HG03066 (cell line): ENCODE data around the gene CCDC92.

Source experiments
- ATAC-seq: cut with Tn5 transposase; IDR thresholded peaks from one replicate; pipeline ENCODE4 v1.9.1; 2021; ENCODE audit warnings: low read depth; ENCODE audit not compliant: unreplicated experiment

The CCDC92 gene

DNA sequence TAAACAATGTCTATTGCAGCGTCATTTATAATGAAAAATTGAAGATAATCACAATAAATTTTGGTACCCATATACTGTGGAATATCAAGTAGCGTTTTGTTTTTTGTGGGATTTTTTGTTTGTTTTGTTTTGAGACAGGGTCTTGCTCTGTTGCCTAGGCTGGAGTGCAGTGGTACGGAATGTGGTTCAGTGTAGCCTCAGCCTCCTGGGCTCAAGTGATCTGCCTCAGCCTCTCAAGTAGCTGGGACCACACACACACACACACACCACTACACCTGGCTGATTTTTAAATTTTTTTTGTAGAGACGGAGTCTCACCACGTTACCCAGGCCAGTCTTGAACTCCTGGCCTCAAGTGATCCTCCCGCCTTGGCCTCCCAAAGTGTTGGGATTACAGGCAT lies 6.9 kb upstream of the CCDC92 start:
- ATAC-seq: no peak

DNA sequence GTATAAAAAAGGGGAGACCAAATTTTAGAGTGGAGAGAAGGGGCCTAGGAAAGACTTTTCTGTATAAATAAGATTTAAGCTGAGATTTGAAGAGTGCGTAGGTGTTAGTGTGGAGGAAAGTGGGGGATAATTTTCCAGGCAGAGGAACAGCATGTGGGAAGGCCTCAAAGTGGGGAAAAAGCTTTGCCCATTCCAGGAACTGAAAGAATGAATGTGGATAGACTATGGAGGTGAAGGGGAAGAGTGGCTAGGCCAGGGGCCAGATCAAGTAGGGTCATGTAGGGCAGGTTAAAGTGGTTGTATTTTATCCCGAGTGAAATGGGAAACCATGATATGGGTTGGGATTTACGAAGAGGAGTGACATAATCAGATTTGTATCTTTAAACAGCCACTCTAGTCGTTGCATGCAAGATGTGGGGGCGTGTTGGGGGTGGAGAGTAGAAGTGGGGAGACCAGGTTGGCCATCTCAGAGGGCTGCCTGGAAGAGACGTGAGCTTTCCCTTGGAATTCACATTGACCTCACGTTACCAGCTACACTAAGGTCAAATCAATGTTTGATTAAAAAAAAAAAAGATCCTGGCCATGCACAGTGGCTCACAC lies 3.7 kb upstream of the CCDC92 start:
- ATAC-seq: no peak

DNA sequence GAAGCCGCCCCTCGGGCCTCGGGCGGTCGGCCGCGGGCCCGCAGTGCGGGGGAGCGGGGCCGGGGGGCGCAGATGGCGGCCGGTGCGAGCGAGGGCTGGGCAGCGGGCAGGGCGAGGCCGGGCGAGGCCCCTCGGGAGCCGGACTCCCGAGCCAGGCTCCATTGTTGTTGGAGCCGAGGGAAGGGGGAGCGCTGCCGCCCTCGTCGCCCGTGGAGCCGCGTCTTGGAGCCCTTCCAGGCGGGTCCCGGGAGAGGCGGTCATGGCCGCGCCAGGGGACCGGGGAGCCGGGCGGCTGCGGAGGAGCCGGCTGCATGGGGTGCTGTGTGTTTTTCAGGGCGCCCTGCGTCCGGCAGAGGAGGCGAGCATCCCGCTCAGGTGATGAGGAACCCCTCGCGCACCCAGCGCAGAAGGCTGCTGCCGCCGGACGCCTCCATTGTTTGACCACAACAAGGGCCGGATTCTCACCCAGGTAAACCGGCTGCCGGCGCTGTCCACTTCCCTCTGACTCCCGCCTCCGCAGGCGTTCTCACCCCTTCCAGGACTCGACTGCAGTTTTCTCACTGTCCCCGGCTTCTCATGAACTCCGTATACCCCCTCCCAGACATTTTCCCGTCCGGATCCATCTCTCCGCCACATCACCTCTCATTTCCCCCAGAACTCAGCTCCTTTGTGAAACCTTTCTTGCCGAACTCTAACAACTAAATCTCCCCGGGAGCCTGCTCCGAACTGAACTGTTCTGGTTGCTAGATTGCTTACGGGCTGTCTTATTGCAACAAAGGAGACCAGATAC lies 1.1 kb upstream of the CCDC92 start:
- peak; percentile 9 for ATAC-seq

DNA sequence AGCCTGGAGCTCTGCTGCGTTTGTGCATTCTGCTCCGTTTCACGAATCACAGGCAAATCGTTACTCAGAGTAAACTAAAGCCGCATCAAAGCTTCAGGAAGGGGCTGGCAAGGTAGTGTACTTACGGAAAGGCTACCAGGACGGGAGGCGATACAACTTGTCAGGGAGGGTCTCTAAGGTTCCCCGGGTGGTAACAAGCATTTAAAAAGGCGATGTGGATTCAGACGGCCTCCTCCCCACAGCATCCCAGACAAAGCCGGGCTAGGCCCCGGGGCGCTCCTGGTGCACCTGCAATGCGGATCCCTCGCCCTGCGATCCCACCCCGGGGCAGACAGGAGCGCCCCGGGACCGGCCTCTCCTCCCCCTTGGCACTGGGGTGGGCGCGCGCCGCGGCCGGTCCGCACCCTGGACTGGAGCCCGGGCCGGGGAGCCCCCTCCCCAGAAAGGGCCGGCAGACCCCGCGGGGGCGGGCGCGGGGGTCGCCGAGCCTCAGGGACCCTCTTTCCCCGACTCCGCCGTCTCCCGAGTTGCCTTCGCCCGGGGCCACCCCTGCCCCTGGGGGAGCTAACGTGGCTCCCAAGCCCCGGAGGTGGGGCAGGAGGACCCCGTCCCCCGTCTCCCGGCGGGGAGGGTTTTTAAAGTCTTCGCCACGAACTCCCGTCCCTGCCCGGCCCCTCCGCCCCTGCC lies 718 bp downstream of the CCDC92 start:
- ATAC-seq: no peak

DNA sequence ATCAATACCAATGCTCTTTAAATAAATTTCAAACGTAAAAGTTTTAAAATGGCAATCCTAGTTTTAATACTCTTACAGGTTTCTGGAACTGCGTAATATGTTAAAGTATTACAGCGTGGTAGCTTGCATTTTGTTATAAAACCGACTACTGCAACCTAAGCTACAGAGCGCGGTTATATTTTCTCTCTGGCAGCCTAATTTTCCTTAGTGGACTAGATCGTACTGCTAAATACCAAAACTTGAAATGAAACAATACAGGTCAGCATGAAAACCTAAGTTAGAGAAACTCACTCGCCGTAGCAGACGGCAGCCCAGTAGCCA lies 1.2 kb downstream of the CCDC92 start:
- ATAC-seq: no peak

DNA sequence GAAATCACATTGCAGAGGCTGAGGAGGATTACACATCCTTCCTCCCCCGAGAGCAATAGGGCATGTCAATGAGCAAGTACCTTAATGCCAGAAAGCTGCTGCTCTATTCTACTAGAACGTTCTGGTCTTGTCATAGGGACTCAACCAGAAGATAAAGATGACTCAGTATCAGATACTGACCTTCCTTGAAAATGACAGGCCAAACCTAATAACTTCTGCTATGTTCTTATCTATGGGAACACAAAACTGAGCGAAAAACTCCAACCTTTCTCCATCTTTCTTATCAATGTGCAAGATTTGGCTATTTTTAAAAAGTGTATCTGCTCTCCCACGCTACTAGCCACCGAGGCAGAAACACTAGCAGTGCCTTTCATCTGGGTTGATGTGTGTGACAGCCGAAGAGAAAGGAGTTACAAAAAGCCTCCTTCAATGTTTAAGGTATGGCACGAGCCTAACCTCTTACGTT lies 5.5 kb downstream of the CCDC92 start:
- no peak for ATAC-seq

DNA sequence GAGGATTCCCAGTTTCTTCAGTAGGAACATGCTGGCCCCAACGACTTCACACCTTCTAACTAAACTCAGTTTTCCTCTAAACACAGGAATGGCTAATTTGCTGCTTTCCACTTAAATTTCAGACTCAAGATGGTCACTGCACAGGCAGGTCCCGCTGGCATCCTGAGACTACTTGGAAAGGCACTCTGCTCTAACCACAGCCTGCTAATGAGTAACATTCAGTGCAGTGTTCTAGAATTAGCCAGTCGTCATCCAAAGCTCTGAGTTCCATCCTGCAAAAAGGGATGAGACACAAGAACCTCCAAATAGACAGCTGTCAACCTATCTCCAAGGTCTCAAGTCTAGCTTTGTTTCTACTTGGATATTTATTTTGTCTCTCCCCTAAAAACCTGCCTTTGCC lies 6.0 kb downstream of the CCDC92 start:
- ATAC-seq: no peak

DNA sequence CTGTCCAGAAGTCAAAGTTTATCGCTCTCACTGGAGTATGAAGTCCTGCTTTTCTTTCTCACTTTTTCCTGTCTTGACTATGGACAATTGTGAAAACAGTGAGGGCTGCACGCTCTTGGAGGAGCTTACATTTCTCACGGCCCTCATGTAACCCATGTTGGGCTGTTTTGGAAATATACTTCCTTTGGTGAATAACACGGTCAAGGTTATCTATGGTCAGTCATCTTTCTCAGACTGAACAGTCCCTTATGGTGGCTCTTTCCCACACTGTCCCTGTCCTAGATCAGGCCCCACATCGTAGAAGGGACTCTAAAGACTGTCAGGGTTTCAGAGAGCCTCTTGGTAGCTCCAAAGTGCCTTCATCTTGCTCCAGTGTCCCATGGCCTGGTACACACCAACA lies 7.2 kb downstream of the CCDC92 start:
- no peak for ATAC-seq

DNA sequence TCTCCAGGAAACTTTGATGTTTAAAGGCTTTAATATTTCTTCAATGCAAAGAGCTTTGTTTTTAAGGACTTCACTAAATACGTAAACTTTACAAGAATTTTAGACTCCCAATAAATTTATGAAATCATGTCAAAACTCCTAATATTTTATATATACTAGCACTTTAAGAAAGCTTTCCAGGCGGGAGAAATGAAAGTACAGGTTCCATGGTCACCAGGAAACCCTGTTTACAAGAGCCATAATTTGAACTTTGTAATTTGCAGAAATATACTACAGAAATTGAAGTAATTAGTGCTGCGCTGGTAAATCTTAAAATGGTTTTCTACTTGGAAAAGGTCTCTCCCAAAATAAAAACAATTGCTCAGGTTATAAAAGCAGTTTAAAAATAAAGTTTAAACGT lies 8.8 kb downstream of the CCDC92 start:
- ATAC-seq: no peak

DNA sequence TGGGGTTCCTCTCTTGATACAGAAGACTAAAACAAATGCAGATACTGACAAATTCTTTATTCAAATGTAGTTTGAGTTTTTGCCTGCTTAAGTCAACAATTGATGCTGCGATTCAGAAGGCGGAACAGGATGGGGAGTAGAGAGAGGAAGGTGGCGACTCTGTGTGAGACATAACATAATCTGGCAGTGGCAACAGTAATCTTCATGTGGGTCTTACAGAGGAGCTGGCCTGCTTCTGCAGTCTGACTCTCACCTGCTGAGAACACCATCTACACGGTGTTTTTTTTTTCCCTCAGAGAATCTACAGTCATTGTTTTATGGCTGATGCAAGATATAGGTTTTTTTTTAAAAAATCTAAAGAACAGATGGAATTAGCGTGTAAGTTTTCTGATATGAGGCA lies 10.1 kb downstream of the CCDC92 start:
- ATAC-seq: no peak

DNA sequence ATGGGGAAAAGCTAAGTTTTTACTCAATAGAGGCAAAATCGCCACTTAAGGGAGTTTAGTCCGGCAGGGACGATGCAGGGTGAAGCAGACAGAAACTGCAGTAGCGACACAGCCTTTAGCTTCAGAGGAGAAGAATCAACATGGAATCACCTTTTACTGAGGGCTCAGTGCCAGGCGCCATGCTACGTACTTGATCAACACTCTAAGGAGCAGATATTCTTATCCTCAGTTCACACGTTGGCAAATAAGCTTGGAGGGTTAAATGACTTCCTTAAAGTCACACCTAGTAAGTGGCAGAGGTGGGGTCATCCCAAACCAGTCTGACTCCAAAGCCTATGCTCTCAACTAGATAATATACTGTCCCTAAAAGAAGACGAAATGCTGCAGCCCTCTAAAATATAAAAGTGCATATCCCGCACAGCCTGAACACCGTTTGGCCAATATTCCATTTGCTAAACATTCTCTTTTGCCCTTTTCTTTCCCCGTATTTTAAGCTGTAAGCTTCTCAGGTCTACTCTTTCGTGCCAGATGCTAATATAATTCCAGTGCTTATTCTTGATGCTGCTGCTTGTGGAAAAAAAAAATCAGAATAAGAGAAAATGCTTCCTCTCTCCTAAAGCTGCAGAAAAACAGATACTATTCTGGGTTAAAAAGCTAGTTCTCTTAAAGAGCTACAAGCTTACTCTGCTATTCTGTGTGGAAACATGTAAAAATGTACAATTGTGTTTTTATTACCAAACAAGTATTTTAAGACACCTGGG lies 10.9 kb downstream of the CCDC92 start:
- ATAC-seq: no peak

DNA sequence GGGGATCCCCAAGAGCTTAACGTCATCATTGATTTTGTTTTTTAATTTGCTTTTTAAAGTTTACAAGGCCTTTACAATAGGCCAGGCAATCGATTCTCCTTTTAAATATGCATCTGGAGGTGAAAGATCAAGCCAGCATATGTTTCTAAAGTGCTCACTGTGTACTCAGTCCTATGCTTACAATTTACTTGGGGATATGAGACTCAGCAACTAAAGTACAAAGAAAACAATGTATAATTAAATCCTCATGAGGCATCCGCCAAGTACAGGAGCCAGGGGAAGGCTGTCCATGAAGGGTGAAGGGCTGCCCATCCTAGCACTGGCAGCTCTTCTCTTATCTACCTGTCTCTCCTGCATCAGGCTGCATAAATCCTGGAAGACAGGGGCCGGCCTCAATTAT lies 11.8 kb downstream of the CCDC92 start:
- no peak for ATAC-seq

DNA sequence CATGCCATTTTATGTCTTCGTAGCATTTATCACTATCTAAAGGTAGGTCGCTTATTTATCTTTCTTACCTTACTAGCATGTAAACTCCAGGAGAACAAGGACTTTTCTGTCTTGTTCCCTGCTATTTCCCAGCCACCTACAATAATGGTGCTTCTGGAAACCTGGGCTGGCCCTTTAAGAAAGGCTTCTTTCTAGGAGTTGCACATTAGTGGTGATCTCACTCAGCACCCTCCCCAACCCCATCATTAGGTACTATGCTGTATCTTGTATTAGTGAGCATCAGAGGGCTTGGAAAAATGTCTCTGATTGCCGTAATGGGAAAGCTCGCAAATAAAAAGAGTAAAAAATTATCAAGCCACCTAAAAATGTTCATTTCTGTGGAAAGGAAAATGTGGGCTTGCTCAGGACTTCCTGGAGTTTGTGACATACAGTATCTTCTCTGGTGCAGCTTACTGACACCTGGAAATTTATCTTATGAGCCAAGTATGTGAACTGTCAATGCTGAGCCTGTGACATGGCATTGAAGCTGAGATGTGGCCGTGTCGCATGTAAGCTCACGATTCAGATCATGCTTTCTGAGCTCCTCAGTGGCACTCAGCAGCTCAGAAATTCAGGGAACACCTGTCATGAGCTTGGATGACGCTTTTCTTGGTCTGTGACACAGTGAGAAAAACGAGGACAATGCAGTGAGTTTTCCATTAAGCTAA lies 12.4 kb downstream of the CCDC92 start:
- no peak for ATAC-seq

DNA sequence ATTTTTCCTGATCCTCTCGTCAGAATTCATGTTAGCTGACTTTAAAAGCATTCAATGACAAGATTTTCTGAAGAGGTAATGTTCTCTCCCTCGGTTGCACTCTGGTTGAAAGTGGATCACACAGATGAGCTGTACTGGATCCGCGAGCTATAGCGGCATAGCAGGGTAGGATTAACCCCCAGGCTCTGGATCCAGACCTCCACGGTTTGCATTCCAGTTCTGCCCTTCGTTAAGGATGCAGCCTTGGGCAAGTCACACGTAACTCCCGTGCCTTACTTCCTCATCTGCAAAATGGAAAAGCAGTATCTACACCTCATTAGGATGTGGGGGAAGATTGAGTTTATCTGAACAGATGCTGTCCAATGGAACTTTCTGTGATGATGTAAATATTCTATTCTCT lies 13.8 kb downstream of the CCDC92 start:
- no peak for ATAC-seq

DNA sequence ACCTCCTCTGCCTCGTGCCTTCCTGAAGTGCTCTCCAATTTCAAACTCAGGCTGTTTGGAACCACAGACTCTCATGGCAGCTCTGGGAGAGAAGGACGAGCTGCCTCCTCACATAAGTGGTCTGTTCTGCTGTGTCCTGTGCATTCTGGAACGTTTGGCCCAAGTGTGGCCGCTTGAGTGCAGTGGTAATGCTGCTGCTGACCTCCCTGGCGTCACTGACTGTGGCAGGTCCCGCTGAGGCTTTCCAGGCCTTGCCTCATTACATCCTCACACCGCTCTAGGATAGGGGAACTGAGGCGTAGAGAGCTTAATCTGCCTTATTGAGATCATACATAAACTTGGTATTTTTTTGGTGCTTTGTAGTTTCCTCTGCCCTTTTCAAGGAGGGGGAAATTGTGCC lies 14.2 kb downstream of the CCDC92 start:
- no peak for ATAC-seq

DNA sequence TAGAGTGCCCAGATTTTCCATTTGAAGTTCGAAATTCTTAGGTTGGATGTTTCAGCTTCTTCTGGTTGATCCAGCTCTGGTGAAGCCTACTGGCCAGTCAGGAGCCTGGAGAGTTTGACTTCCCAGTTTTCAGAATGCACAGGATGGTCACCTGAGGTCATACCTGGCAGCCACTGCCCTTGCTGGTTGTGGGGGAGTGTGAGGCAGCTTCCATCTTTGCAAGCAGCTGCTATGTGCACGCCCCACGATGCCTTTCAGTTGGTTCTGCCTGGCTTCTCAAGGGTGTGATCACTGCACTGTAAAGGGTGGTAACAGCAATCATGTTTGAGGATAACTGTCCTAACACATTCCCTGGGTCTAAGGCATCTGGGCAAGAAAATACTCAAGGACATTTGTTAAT lies 15.4 kb downstream of the CCDC92 start:
- no peak for ATAC-seq

DNA sequence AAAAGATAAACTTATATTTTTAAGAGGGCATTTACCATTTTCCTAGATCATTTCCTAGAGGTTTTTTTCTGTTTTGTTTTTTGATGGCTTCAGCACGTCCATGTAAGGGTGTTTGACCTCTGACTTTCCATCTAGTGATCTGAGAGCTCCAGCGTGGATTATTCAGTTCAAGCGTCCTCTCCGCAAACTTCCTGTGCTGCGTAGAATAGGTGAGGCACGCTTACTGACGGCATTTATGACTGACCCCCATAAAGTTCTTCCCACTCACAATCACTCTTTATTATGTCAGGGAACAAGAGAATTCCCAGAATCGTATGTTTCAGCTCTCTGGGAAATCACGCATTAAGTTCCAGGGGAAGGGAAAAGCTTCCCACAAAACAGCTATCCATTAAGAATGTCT lies 16.4 kb downstream of the CCDC92 start:
- ATAC-seq: no peak

DNA sequence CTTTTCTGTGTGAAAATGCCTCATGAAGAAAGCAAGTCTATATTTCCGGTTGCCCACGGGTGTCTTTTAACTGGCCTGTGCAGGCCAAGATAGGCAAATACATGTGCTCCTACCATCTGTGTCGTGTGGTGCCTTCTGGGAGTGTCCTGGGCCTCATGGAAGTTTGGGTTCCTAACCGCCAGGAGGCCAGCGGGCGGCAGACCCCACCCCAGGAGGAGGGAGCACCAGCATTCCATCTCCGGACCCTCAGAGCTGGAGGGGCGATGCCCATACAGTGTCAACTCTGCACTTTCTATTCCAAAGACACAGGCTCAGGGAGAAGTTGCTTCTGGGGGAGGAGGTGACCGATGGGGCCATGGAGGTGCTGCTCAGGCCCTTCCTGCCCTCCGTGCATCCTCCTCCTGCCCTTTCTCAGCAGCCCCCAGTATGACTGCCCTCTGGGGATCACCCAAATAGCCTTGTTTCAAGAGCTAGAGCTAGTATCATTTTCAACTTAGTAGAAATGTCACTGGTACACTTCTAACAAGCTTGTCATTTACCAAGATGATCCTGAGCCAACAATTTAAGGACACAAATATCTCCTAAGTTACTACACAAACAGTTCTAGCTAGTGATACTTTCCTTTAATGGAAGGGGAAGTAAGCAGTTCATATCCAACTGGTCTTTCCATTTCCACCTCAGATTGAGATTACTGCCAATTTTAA lies 17.8 kb downstream of the CCDC92 start:
- no peak for ATAC-seq

DNA sequence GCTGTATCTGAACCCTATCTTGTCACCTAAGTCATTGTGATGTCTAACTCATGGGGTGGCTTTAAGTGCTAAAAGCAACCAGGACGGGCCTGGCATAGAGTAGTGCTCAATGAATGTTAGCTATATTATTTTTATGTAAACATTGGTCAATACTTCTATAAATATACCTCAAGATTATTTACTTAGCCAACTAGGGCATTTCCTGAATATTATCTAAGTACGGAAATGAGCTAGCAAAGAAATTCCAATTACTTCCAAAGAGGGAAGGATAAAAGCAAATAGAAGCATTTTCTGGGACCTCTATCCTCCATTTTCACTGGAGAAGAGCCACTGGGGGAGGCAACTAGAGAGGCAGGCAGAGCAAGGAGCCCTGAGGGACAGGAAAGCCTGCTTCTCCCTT lies 20.6 kb downstream of the CCDC92 start:
- no peak for ATAC-seq

DNA sequence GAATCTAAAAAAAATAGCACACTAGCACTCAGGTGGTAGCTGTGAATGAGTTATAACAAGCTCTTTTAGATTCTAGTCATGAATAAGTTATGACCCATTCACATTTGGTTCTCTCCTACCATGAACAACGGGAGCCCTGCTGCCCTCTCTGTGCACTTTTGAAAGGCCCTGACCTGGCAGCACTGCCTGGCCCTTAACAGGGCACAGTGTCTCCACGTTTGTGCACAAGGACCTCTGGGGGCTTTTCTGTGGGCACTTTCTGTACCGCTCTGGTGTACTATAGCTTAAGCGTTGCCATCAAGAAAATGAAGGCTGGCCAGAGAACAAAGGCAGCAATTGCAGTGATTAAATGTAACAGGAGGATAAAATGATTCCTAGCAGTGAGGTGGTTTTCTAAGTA lies 21.2 kb downstream of the CCDC92 start:
- ATAC-seq: no peak
